Mesendoderm (in vitro differentiated cells): ENCODE measurements around the gene UBAP1.
"Not testable (repeated sequence)": the region's sequence is repeated elsewhere in the genome, so short reads cannot be mapped to it uniquely, and the experiment has no call there.

ENCODE experiments used
- DNase-seq: peaks from one replicate; pipeline ENCODE4 v3.0.0; 2013
- H2AK5ac ChIP-seq: 2 replicates; pipeline ENCODE4 v1.6.1; 2013; ENCODE audit warnings: low read length, inconsistent platforms
- H2BK120ac ChIP-seq: 2 replicates; pipeline ENCODE4 v1.6.1; 2013; ENCODE audit warnings: low read depth, mild to moderate bottlenecking, low read length, moderate library complexity, mixed read lengths
- H2BK15ac ChIP-seq: replicated peaks from 2 replicates; pipeline ENCODE4 v1.6.1; 2013; ENCODE audit warnings: low read depth, mild to moderate bottlenecking, moderate library complexity
- H2BK5ac ChIP-seq: 2 replicates; pipeline ENCODE4 v1.6.1; 2013; ENCODE audit warnings: low read length, inconsistent platforms
- H3K18ac ChIP-seq: 2 replicates; pipeline ENCODE4 v1.6.1; 2013; ENCODE audit warnings: mild to moderate bottlenecking, low read length, mixed read lengths
- H3K23ac ChIP-seq: one replicate; pipeline ENCODE4 v1.6.1; 2013; ENCODE audit warnings: low read length
- H3K27ac ChIP-seq: 2 replicates; pipeline ENCODE4 v1.5.1; 2013; ENCODE audit warnings: low read depth, mild to moderate bottlenecking, inconsistent platforms, low read length, moderate library complexity
- H3K27me3 ChIP-seq: 2 replicates; pipeline ENCODE4 v1.6.1; 2013; ENCODE audit warnings: low read length, control low read depth, mild to moderate bottlenecking, inconsistent platforms; ENCODE audit not compliant: insufficient read depth, poor library complexity
- H3K36me3 ChIP-seq: 2 replicates; pipeline ENCODE4 v1.6.1; 2013; ENCODE audit warnings: low read length, inconsistent platforms; ENCODE audit not compliant: control insufficient read depth, insufficient read depth
- H3K4ac ChIP-seq: one replicate; pipeline ENCODE4 v1.6.1; 2013; ENCODE audit warnings: low read depth, mild to moderate bottlenecking, low read length, moderate library complexity
- H3K4me1 ChIP-seq: 2 replicates; pipeline ENCODE4 v1.6.1; 2013; ENCODE audit warnings: low read depth, low read length, inconsistent platforms; ENCODE audit not compliant: control insufficient read depth
- H3K4me2 ChIP-seq: 2 replicates; pipeline ENCODE4 v1.6.1; 2013; ENCODE audit warnings: low read length
- H3K4me3 ChIP-seq: 2 replicates; pipeline ENCODE4 v1.5.1; 2013; ENCODE audit warnings: mild to moderate bottlenecking, low read length
- H3K56ac ChIP-seq: one replicate; pipeline ENCODE4 v1.6.1; 2013; ENCODE audit warnings: low read length
- H3K79me1 ChIP-seq: 2 replicates; pipeline ENCODE4 v1.6.1; 2013; ENCODE audit warnings: low read length, inconsistent platforms
- H3K79me2 ChIP-seq: 2 replicates; pipeline ENCODE4 v1.6.1; 2013; ENCODE audit warnings: mild to moderate bottlenecking, low read length; ENCODE audit not compliant: control insufficient read depth, insufficient read depth
- H3K9ac ChIP-seq: 2 replicates; pipeline ENCODE4 v1.6.1; 2013; ENCODE audit warnings: low read length, inconsistent platforms
- H4K5ac ChIP-seq: one replicate; pipeline ENCODE4 v1.6.1; 2013; ENCODE audit warnings: low read length
- H4K8ac ChIP-seq: one replicate; pipeline ENCODE4 v1.6.1; 2013; ENCODE audit warnings: low read depth, mild to moderate bottlenecking, control low read depth, low read length, moderate library complexity
- WGBS: extraction: QIAGEN DNeasy Blood & Tissue Kit; methylation state at CpG from one replicate; pipeline ENCODE4 v1.1.7; 2013; ENCODE audit warnings: low lambda C conversion rate, missing lambda C conversion rate; ENCODE audit not compliant: insufficient coverage; ENCODE audit errors: extremely low coverage; 5-methylcytosine and 5-hydroxymethylcytosine counted together

The UBAP1 gene

GRCh38 chr9:34187891-34188240 lies 9.0 kb downstream of the UBAP1 start:
- Histone ChIP-seq H2AK5ac (no peak overlapping the region), H3K27me3 (no peaks in the 10 kb centered on the region), H3K4me2 (no peak overlapping the region), H3K56ac (no peak overlapping the region), H3K79me2 (peaks cover 35% of the 10 kb centered on the region), H3K4me3 (no peak overlapping the region), H3K27ac (no peak overlapping the region), H3K4ac (no peak overlapping the region), H3K18ac (no peak overlapping the region), H4K8ac (no peak overlapping the region), H4K5ac (no peak overlapping the region), H3K4me1 (peaks cover 4% of the 10 kb centered on the region), H2BK5ac (no peak overlapping the region), H3K9ac (no peak overlapping the region), H2BK120ac (no peak overlapping the region), H3K23ac (no peak overlapping the region), H3K79me1 (peaks cover 4% of the 10 kb centered on the region), H3K36me3 (no peaks in the 10 kb centered on the region), H2BK15ac (no peak overlapping the region)
- no peak for DNase-seq
- WGBS = no CpG with 5 or more reads among the region's 1 CpG

- no CpG with 5 or more reads among the region's 5 CpGs for whole genome bisulfite sequencing
- H3K4me1 ChIP-seq = peaks cover 4% of the 10 kb centered on the region
- H4K8ac ChIP-seq = no peak overlapping the region
- H3K4ac ChIP-seq = no peak overlapping the region
- peak; percentile 81 for DNase-seq
- H2BK15ac ChIP-seq = no peak overlapping the region
- H3K4me3 ChIP-seq = no peak overlapping the region
- no peak overlapping the region for H2BK5ac ChIP-seq
- H3K23ac ChIP-seq = no peak overlapping the region
- H3K27ac ChIP-seq = peak overlapping the region; percentile 2
- H3K79me2 ChIP-seq = peaks cover 30% of the 10 kb centered on the region
- H2BK120ac ChIP-seq = no peak overlapping the region
- H3K9ac ChIP-seq = no peak overlapping the region
- peak overlapping the region; percentile 7 for H3K18ac ChIP-seq
- H4K5ac ChIP-seq = no peak overlapping the region
- peak overlapping the region; percentile 56 for H3K56ac ChIP-seq
- no peak overlapping the region for H2AK5ac ChIP-seq
- H3K27me3 ChIP-seq = no peaks in the 10 kb centered on the region
- H3K36me3 ChIP-seq = no peaks in the 10 kb centered on the region
- no peak overlapping the region for H3K4me2 ChIP-seq
- peaks cover 5% of the 10 kb centered on the region for H3K79me1 ChIP-seq
Observed at GRCh38 chr9:34190996-34191892, 12.4 kb downstream of the UBAP1 start.

- no peak overlapping the region for H2AK5ac ChIP-seq
- DNase-seq = no peak
- no peak overlapping the region for H3K4me2 ChIP-seq
- H4K5ac ChIP-seq = no peak overlapping the region
- peaks cover 9% of the 10 kb centered on the region for H3K79me1 ChIP-seq
- H2BK120ac ChIP-seq = no peak overlapping the region
- no peak overlapping the region for H3K18ac ChIP-seq
- H3K4me1 ChIP-seq = peaks cover 10% of the 10 kb centered on the region
- no peak overlapping the region for H3K27ac ChIP-seq
- H3K4ac ChIP-seq = no peak overlapping the region
- no peak overlapping the region for H3K56ac ChIP-seq
- no peak overlapping the region for H3K9ac ChIP-seq
- WGBS = no CpG with 5 or more reads among the region's 1 CpG
- no peak overlapping the region for H4K8ac ChIP-seq
- H3K4me3 ChIP-seq = no peak overlapping the region
- H2BK15ac ChIP-seq = no peak overlapping the region
- no peaks in the 10 kb centered on the region for H3K27me3 ChIP-seq
- H2BK5ac ChIP-seq = no peak overlapping the region
- H3K79me2 ChIP-seq = peaks cover 24% of the 10 kb centered on the region
- H3K23ac ChIP-seq = no peak overlapping the region
- no peaks in the 10 kb centered on the region for H3K36me3 ChIP-seq
Observed at GRCh38 chr9:34195143-34195542, 16.3 kb downstream of the UBAP1 start.

- not testable (repeated sequence) for H3K27ac ChIP-seq, H4K5ac ChIP-seq, H3K4ac ChIP-seq, H3K4me2 ChIP-seq, H3K9ac ChIP-seq, H2AK5ac ChIP-seq, H4K8ac ChIP-seq, H3K23ac ChIP-seq, H2BK120ac ChIP-seq, H3K56ac ChIP-seq, H3K36me3 ChIP-seq, H3K4me3 ChIP-seq, H2BK15ac ChIP-seq, H3K4me1 ChIP-seq, H2BK5ac ChIP-seq, H3K18ac ChIP-seq, DNase-seq, H3K27me3 ChIP-seq
- Histone ChIP-seq H3K79me1 (peaks cover 12% of the 10 kb centered on the region), H3K79me2 (peaks cover 20% of the 10 kb centered on the region)
- no CpG with 5 or more reads among the region's 4 CpGs for WGBS
Observed at GRCh38 chr9:34197286-34197685, 18.4 kb downstream of the UBAP1 start.

GRCh38 chr9:34197756-34198711 lies 19.2 kb downstream of the UBAP1 start:
- Histone ChIP-seq H3K4me3 (no peak overlapping the region), H3K56ac (peak overlapping the region; percentile 49), H3K4ac (no peak overlapping the region), H2BK120ac (no peak overlapping the region), H3K4me2 (no peak overlapping the region), H3K79me1 (peaks cover 12% of the 10 kb centered on the region), H2AK5ac (no peak overlapping the region), H4K8ac (no peak overlapping the region), H3K18ac (peak overlapping the region; percentile 56), H3K36me3 (no peaks in the 10 kb centered on the region), H2BK5ac (no peak overlapping the region), H3K4me1 (peaks cover 7% of the 10 kb centered on the region), H4K5ac (no peak overlapping the region), H2BK15ac (no peak overlapping the region), H3K23ac (no peak overlapping the region), H3K9ac (no peak overlapping the region), H3K27ac (peak overlapping the region; percentile 6), H3K79me2 (peaks cover 18% of the 10 kb centered on the region), H3K27me3 (no peaks in the 10 kb centered on the region)
- DNase-seq = peak; percentile 86
- WGBS = no CpG with 5 or more reads among the region's 6 CpGs
